B cell (primary cell): ENCODE data around the gene SIPA1. TPM values are rescaled to one million over a fixed set of nuclear protein-coding genes. Genes with fewer than 3 reads are reported as not detected.

Source experiments
- ATAC-seq: fragments of 200-7000 bp; cut with Tn5 transposase; one replicate; pipeline ENCODE4 v1.10.0; 2021; ENCODE audit warnings: low read depth, mild to moderate bottlenecking, moderate number of reproducible peaks, moderate library complexity
- CTCF ChIA-PET: fragments of 350-600 bp; sonication (Branson Sonifier 250); formaldehyde crosslinking; loops from one replicate; lab custom pipeline; 2021; ENCODE audit warnings: antibody characterized with exemption, inconsistent platforms; lab: Charles Lee
- POLR2A ChIA-PET: fragments of 350-600 bp; sonication (Branson Sonifier 250); formaldehyde crosslinking; loops from one replicate; lab custom pipeline; 2021; ENCODE audit warnings: antibody characterized with exemption; lab: Charles Lee
- DNase-seq: peaks from one replicate; pipeline ENCODE4 v3.0.0; 2013
- H2AFZ ChIP-seq: 2 replicates; pipeline ENCODE4 v1.6.1; 2012; ENCODE audit warnings: mild to moderate bottlenecking, low read depth, low read length; ENCODE audit not compliant: insufficient read depth, poor library complexity, severe bottlenecking
- H3K27ac ChIP-seq, 2 donors: 1 replicate in 1 of 2; 2 replicates in 1 of 2; pipeline ENCODE4 v1.5.1; 2012 to 2013; ENCODE audit warnings: low read length in 2 of 2, mild to moderate bottlenecking in 2 of 2, moderate library complexity in 1 of 2
- H3K27me3 ChIP-seq, 4 experiments: fragments of 200-600 bp in 1 of 4; sonication (generic) in 1 of 4; replicated peaks in 1 of 4; 1 replicate in 2 of 4; 2 replicates in 2 of 4; pipeline versions ENCODE4 v1.6.1 to v1.7.0; 2013 to 2016; ENCODE audit warnings: low read length in 3 of 4, mild to moderate bottlenecking in 2 of 4, mixed read lengths in 1 of 4, moderate library complexity in 1 of 4; ENCODE audit not compliant: insufficient read depth in 4 of 4, control insufficient read depth in 3 of 4; ENCODE audit errors: control extremely low read depth in 1 of 4
- H3K36me3 ChIP-seq, 2 experiments: replicated peaks in 1 of 2; 1 replicate in 1 of 2; 2 replicates in 1 of 2; pipeline versions ENCODE4 v1.6.1 to v1.7.1; 2013; ENCODE audit warnings: low read length in 1 of 2; ENCODE audit not compliant: insufficient read depth in 2 of 2, control insufficient read depth in 1 of 2; ENCODE audit errors: control extremely low read depth in 1 of 2, extremely low read depth in 1 of 2
- H3K4me1 ChIP-seq, 2 donors: fragments of 200-600 bp in 1 of 2; sonication (generic) in 1 of 2; 1 replicate in 1 of 2; 2 replicates in 1 of 2; pipeline versions ENCODE4 v1.5.1 to v1.6.1; 2013 to 2017; ENCODE audit warnings: low read length in 2 of 2; ENCODE audit not compliant: control insufficient read depth in 2 of 2, insufficient read depth in 2 of 2
- H3K4me2 ChIP-seq: replicated peaks from 2 replicates; pipeline ENCODE3; 2012; ENCODE audit warnings: mild to moderate bottlenecking, low read depth, low read length; ENCODE audit not compliant: poor library complexity, severe bottlenecking
- H3K4me3 ChIP-seq, 5 experiments: fragments of 200-600 bp in 1 of 5; sonication (generic) in 1 of 5; 1 replicate in 3 of 5; 2 replicates in 2 of 5; pipeline versions ENCODE4 v1.5.1 to v1.7.0; 2011 to 2016; ENCODE audit warnings: low read length in 4 of 5, mild to moderate bottlenecking in 4 of 5, low read depth in 2 of 5, control low read depth in 1 of 5, moderate library complexity in 1 of 5; ENCODE audit not compliant: insufficient read depth in 1 of 5; ENCODE audit errors: control extremely low read depth in 1 of 5, extremely low read depth in 1 of 5
- H3K79me2 ChIP-seq: fragments of 200-600 bp; sonication (generic); one replicate; pipeline ENCODE4 v1.6.0; 2016; ENCODE audit warnings: low read length; ENCODE audit not compliant: control insufficient read depth, insufficient read depth
- H3K9ac ChIP-seq: fragments of 200-600 bp; sonication (generic); 2 replicates; pipeline ENCODE4 v1.6.1; 2017; ENCODE audit warnings: mild to moderate bottlenecking, low read length, moderate library complexity
- H3K9me3 ChIP-seq, 3 donors: one replicate each; pipeline versions ENCODE4 v1.6.1 to v1.7.1; 2013; ENCODE audit warnings: low read length in 2 of 3; ENCODE audit not compliant: control insufficient read depth in 2 of 3, insufficient read depth in 1 of 3; ENCODE audit errors: control extremely low read depth in 1 of 3
- H4K20me1 ChIP-seq: 2 replicates; pipeline ENCODE4 v1.6.0; 2012; ENCODE audit warnings: mild to moderate bottlenecking, low read length; ENCODE audit not compliant: insufficient read depth, control insufficient read depth, poor library complexity, severe bottlenecking
- H3K27ac Mint-ChIP-seq: one replicate; pipeline ENCODE4 v1.8.0; 2021; ENCODE audit warnings: mixed read lengths
- H3K27me3 Mint-ChIP-seq: one replicate; pipeline ENCODE4 v1.8.0; 2021; ENCODE audit warnings: mixed read lengths
- H3K4me1 Mint-ChIP-seq: one replicate; pipeline ENCODE4 v1.8.0; 2021; ENCODE audit warnings: mixed read lengths
- H3K4me3 Mint-ChIP-seq: one replicate; pipeline ENCODE4 v1.8.0; 2021; ENCODE audit warnings: mixed read lengths
- H3K9me3 Mint-ChIP-seq: one replicate; pipeline ENCODE4 v1.8.0; 2022; ENCODE audit warnings: mixed read lengths; ENCODE audit not compliant: insufficient read depth
- CTCF ChIP-seq: fragments of 200-600 bp; IDR thresholded peaks from one replicate; pipeline ENCODE4 v1.8.0; 2022; ENCODE audit warnings: antibody characterized with exemption, mild to moderate bottlenecking
- EZH2 ChIP-seq: IDR thresholded peaks from 2 replicates; pipeline ENCODE4 v1.6.1; 2012; ENCODE audit warnings: borderline replicate concordance, low read depth, mild to moderate bottlenecking, moderate library complexity, low read length; ENCODE audit not compliant: insufficient read depth, poor library complexity, severe bottlenecking
- WGBS: methylation state at CpG from one replicate; pipeline ENCODE4 v1.1.5; 2013; ENCODE audit warnings: missing lambda C conversion rate; ENCODE audit not compliant: insufficient coverage; 5-methylcytosine and 5-hydroxymethylcytosine counted together
- intact Hi-C: fragments of 100-400 bp; cut with micrococcal nuclease; formaldehyde crosslinking; loops from one replicate; pipeline ENCODE4 v1.10.0; 2022
- polyA plus RNA-seq: library from polyadenylated mRNA; depleted of rRNA; stranded (reverse); fragments of >200 nt; gene quantifications from 2 replicates; pipeline ENCODE4 v1.2.3, GENCODE V29; 2012
- total RNA-seq, 2 donors: library from RNA; stranded (reverse); fragments of 120-200 nt in 1 of 2; gene quantifications; 1 replicate in 1 of 2; 2 replicates in 1 of 2; pipeline versions ENCODE4 v1.2.3 to v1.2.4, GENCODE V29; 2013 to 2022

Gene SIPA1
- total and polyA plus RNA-seq, 2 donors (not counting 1 experiment from before 2014, with no cell fraction given): 314 to 448 TPM

- ChIA-PET CTCF (interaction anchor here (0.7 to 9.7 kb wide), 14 partner anchors 11 to 316 kb away, joined by 3 to 144 read pairs (median 4); partner anchors contain the start of genes EHBP1L1, FAM89B, PCNX3 and ZNRD2), POLR2A (interaction anchor here (0.6 to 4.9 kb wide), 4 partner anchors 14 to 61 kb away, joined by 3 to 45 read pairs (median 6); partner anchors contain the start of genes EHBP1L1 and PCNX3)
- Mint-ChIP-seq H3K9me3 (no peaks in the 10 kb centered on the region), H3K27me3 (no peaks in the 10 kb centered on the region), H3K4me3 (no peak overlapping the region), H3K27ac (no peak overlapping the region), H3K4me1 (peaks cover 46% of the 10 kb centered on the region)
- Histone ChIP-seq H3K4me3 (no peak overlapping the region), H3K27ac (no peak overlapping the region), H3K9ac (no peak overlapping the region), H3K36me3 (peaks cover 0 to 38% of the 10 kb centered on the region in 2 experiments), H3K4me2 (no peak overlapping the region), H2AFZ (no peak overlapping the region), H4K20me1 (peaks cover 24% of the 10 kb centered on the region), H3K9me3 (no peaks in the 10 kb centered on the region), H3K79me2 (no peaks in the 10 kb centered on the region), H3K27me3 (no peaks in the 10 kb centered on the region), H3K4me1 (peaks cover 31 to 51% of the 10 kb centered on the region in 2 donors)
- 88% methylated on average over 4 of the region's 8 CpGs for WGBS
- intact Hi-C loops: no loop called here
- TF ChIP-seq CTCF: no peak
- no peak for TF ChIP-seq EZH2
- ATAC-seq (no peak), DNase-seq (no peak)
These were observed 47.6 kb upstream of the SIPA1 start for GRCh38 chr11:65590240-65590738.
